GM21390 (cell line): ENCODE measurements around the gene CDK14.
"Not testable (repeated sequence)": the region's sequence is repeated elsewhere in the genome, so short reads cannot be mapped to it uniquely, and the experiment has no call there.

Experiments
- ATAC-seq: cut with Tn5 transposase; IDR thresholded peaks from one replicate; pipeline ENCODE4 v1.9.1; 2021; ENCODE audit not compliant: unreplicated experiment

The CDK14 gene

GRCh38 chr7:90777465-90777864 lies 181.3 kb downstream of the CDK14 start:
- peak; percentile 43 for ATAC-seq

DNA sequence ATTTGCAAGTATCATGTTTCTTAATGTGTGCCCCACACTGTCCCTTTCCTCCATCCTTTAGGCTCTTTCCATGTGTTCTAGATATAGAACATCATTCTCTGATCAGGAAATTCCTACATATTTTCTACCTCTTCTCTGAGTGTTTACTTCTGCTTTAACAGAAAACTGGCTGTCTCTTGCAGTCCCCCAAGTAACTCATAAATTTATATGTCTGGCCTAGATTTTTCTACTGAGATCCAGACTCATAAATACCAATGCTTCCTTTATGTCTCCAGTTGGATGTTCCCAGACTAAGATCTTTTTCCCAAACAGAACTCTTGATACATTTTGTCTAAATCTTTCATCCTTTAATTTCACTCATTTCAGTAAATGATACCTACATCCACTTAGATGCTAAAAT lies 181.8 kb downstream of the CDK14 start:
- ATAC-seq = no peak

- ATAC-seq = no peak
Measured at GRCh38 chr7:90788052-90788451, 191.9 kb downstream of the CDK14 start.

- ATAC-seq = no peak
Measured at GRCh38 chr7:90789736-90790306, 193.7 kb downstream of the CDK14 start.

DNA sequence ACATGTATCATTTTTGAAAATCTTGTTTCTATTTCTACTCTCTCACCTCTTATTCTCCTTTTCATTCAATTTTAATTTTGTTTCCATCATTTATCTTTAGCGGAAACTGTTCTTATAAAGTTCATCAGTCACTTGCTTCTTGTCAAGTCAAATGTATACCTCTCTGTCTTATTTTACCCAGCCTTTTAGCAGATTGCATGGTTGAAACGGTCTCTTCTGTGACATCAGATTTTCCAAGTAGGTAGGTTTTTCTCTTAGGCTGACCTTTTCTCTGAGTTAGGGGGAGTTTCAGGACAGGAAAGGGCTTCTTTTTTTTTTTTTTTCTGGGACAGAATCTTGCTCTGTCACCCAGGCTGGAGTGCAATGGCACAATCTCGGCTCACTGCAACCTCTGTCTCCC lies 195.5 kb downstream of the CDK14 start:
- ATAC-seq = no peak

GRCh38 chr7:90792301-90792700 lies 196.2 kb downstream of the CDK14 start:
- no peak for ATAC-seq

GRCh38 chr7:90794234-90794633 lies 198.1 kb downstream of the CDK14 start:
- not testable (repeated sequence) for ATAC-seq

GRCh38 chr7:90797596-90797995 lies 201.5 kb downstream of the CDK14 start:
- ATAC-seq = no peak

- ATAC-seq = no peak
Measured at GRCh38 chr7:90804370-90804769, 208.2 kb downstream of the CDK14 start.

DNA sequence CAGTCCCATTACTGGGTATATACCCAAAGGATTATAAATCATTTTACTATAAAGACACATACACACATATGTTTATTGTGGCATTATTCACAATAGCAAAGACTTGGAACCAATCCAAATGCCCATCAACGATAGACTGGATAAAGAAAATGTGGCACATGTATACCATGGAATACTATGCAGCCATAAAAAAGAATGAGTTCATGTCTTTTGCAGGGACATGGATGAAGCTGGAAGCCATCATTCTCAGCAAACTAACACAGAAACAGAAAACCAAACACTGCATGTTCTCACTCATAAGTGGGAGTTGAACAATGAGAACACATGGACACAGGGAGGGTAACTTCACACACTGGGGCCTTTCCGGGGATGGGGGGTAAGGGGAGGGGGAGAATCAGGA lies 219.4 kb downstream of the CDK14 start:
- not testable (repeated sequence) for ATAC-seq

DNA sequence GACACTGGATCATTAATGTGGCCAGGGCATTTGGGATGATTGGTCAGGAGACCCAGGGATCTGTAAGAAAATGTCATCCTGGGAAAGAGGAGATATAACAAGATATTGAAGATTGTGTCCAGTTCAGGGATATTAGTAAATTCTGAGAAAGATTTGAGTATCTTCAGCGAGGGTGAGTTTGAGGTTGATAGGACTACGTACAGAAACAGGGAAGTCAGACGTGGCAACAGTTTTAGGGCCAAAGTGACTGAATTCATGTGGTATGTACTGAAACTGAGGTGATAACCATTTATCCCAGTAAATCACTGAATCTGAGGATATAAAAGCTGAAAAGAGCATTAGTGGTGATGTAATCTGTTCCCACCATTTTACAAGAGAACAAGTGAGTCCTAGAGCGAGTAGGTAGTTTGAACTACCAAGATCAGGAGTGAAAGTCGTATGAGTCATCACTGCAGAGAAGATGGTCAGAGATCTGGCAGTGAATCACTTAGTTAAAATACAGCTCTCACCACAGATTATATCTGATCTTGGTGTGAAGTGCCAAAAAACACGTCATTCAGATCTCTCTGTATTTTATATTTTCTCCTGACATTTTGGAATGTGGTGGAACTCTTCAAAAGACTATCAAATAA lies 220.5 kb downstream of the CDK14 start:
- peak; percentile 99 for ATAC-seq

DNA sequence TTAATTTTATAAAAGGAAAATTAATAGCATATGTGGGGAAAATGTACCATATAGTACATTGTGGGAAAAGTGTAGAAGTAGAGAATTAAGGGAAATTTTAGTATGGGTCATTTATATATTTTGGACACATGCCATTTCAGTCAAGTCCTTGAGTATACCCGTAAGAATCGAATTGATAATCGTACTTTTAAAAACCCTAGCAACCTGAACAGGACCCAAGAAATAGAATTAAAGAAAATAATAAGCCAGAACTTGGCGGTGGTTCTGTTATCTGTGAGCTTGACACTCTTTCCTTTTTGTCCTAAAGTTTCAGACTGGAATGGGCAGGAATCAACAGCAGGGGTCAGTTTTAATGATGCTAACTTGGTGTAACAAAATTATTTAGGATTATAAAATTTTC lies 221.0 kb downstream of the CDK14 start:
- ATAC-seq = no peak

DNA sequence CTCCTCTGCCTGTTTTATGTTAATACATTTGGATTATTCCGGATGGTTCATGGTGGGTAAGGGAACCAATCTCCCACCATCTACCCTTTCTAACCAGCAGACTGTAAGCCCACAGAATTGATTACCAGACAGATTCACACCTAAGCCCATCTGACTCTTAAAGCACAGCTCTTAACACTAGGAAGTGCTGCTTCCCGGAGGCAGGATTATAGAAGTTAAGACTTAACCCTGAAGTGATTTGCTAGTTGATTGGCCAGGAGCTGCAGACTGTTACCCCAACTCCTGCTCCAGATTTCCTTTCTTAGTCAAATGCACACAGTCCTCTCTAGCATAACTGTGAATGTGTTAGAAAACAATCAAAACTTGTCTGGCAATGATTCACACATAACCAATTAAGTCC lies 221.7 kb downstream of the CDK14 start:
- no peak for ATAC-seq

GRCh38 chr7:90818341-90818740 lies 222.2 kb downstream of the CDK14 start:
- ATAC-seq = no peak

GRCh38 chr7:90821961-90822620 lies 226.0 kb downstream of the CDK14 start:
- ATAC-seq = no peak

GRCh38 chr7:90824386-90825307 lies 228.5 kb downstream of the CDK14 start:
- no peak for ATAC-seq

GRCh38 chr7:90825779-90826178 lies 229.7 kb downstream of the CDK14 start:
- no peak for ATAC-seq

DNA sequence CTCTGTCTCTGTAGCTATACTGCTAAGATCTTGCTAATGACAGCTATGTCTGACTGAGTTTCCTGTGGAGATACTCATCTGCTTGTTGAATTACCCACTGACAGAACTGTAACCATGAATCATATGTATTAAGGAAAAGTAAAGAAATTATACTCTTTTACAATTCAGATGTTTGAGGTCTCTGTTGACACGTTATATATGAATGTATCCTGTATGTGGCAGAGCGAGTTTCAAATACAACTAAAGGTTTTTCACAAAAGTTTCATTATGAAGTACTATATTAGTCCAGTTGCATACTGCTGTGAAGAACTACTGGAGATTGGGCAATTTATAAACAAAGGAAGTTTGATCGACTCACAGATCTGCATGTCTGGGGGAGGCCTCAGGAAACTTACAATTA lies 232.5 kb downstream of the CDK14 start:
- no peak for ATAC-seq

GRCh38 chr7:90830308-90830707 lies 234.2 kb downstream of the CDK14 start:
- ATAC-seq = no peak

DNA sequence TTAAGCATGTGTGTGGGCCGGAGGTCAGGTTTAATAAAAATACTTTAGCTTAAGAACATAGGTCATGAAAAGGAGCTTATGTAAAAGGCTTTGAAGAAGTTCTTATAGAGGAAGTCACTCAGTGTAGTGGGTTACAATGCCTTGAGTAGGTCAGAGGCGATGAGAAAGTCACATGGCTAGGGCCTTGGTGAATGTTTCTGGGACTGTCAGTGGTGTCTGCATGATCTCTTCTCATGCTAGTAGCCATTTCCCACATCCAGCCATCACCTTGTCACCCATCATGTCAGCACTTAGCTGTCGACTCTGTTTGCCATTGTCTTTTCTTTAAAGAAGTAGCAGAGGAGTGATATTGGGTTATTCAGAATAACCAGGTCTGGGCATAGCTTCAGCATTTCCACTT lies 236.6 kb downstream of the CDK14 start:
- ATAC-seq = no peak

DNA sequence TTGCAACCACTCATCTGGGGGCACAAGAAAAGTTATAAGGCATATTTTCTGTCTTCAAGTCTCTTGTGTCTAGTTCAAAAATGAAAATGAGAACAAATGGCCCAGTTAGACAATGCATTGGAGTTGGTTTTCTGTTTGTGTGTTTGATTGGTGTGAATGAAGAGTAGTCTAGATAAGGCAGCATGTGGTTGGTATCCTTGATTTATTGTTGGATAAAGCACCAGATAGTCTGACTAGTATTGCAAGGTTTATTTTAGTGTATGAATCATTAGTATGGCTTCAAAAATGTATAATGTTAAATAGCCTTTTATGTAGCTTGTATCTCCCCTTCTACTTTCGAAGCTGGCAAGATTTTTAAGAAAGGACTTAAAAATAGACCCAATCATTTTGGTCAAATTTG lies 237.3 kb downstream of the CDK14 start:
- ATAC-seq = no peak

DNA sequence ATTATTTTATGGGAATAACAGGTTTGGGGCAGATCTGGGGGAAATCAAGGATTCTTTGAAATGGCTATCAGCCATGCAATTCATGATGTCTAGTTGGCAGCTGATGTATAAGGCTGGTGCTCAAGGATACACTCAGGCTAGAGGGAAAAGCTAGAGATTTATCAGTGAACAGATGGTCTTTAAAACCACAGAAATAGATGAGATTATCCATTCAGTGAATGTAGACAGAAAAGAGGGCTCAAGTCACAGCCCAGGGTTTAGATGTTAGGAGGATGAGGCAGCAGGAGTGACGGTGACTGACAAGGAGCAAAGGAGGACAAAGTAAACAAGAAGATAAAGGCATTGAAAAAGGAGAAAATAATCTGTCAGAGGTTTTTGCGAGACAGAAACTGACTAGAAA lies 238.7 kb downstream of the CDK14 start:
- ATAC-seq = no peak
